ENCODE results near the gene UBE2D1.

GRCh38 chr10:58330431-58330830, 4.4 kb upstream of the UBE2D1 start:
- TF ChIP-seq, protein P1, sequence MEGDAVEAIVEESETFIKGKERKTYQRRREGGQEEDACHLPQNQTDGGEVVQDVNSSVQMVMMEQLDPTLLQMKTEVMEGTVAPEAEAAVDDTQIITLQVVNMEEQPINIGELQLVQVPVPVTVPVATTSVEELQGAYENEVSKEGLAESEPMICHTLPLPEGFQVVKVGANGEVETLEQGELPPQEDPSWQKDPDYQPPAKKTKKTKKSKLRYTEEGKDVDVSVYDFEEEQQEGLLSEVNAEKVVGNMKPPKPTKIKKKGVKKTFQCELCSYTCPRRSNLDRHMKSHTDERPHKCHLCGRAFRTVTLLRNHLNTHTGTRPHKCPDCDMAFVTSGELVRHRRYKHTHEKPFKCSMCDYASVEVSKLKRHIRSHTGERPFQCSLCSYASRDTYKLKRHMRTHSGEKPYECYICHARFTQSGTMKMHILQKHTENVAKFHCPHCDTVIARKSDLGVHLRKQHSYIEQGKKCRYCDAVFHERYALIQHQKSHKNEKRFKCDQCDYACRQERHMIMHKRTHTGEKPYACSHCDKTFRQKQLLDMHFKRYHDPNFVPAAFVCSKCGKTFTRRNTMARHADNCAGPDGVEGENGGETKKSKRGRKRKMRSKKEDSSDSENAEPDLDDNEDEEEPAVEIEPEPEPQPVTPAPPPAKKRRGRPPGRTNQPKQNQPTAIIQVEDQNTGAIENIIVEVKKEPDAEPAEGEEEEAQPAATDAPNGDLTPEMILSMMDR (IDR thresholded peaks at IDR 0.05): no peak
- no peak for TF ChIP-seq POLR2AphosphoS5 (IDR thresholded peaks at IDR 0.05)
- no peak for TF ChIP-seq POLR2A (IDR thresholded peaks at IDR 0.05)
- TF ChIP-seq EP300 (IDR thresholded peaks at IDR 0.05): no peak

Data from sigmoid colon (tissue), 4 donors.